Esophagus muscularis mucosa (tissue), 4 donors: ENCODE results near the gene VWA5B1. TPM values are rescaled to one million over a fixed set of nuclear protein-coding genes. Genes with fewer than 3 reads are reported as not detected.

Source experiments
- DNase-seq: peaks from one replicate; pipeline ENCODE4 v3.0.0-alpha.2; 2017; ENCODE audit errors: extremely low spot score
- H3K27ac ChIP-seq, 4 donors: fragments of 200-600 bp; sonication (generic); replicated peaks in 1 of 4; 1 replicate in 3 of 4; 2 replicates in 1 of 4; pipeline ENCODE4 v1.5.1; 2016 to 2019; ENCODE audit warnings: mild to moderate bottlenecking in 1 of 4
- H3K27me3 ChIP-seq, 4 donors: fragments of 200-600 bp; sonication (generic); one replicate each; pipeline versions ENCODE4 v1.5.1 to v1.6.0; 2016 to 2019
- H3K36me3 ChIP-seq, 4 donors: fragments of 200-600 bp; sonication (generic); one replicate each; pipeline ENCODE4 v1.5.1; 2016 to 2019
- H3K4me1 ChIP-seq, 4 donors: fragments of 200-600 bp; sonication (generic); one replicate each; pipeline ENCODE4 v1.5.1; 2016 to 2019
- H3K4me3 ChIP-seq, 4 donors: fragments of 200-600 bp; sonication (generic); 1 replicate in 2 of 4; 2 replicates in 2 of 4; pipeline ENCODE4 v1.5.1; 2016 to 2019; ENCODE audit warnings: mild to moderate bottlenecking in 4 of 4, moderate library complexity in 1 of 4
- H3K9me3 ChIP-seq, 4 donors: fragments of 200-600 bp; sonication (generic); 1 replicate in 3 of 4; 2 replicates in 1 of 4; pipeline ENCODE4 v1.5.1; 2016 to 2019
- EP300 ChIP-seq: sonication (generic); formaldehyde crosslinking; IDR thresholded peaks from one replicate; pipeline ENCODE4 v1.6.1; 2017; ENCODE audit warnings: antibody characterized with exemption
- POLR2A ChIP-seq: fragments of 450-650 bp; IDR thresholded peaks from one replicate; pipeline ENCODE4 v1.6.1; 2017; ENCODE audit warnings: antibody characterized with exemption, moderate library complexity, mild to moderate bottlenecking, low read depth
- POLR2AphosphoS5 ChIP-seq, 2 donors: sonication (generic); formaldehyde crosslinking; IDR thresholded peaks; one replicate each; pipeline ENCODE4 v1.6.1; 2017; ENCODE audit warnings: antibody characterized with exemption in 2 of 2
- WGBS: methylation state at CpG from one replicate; pipeline ENCODE4 v1.1.5; 2018; 5-methylcytosine and 5-hydroxymethylcytosine counted together
- intact Hi-C: fragments of 100-400 bp; cut with DNase I; formaldehyde crosslinking; loops from one replicate; pipeline ENCODE4 v1.15.1; 2023
- total RNA-seq, 4 donors: library from RNA; depleted of rRNA; stranded (reverse); fragments of >200 nt; gene quantifications; one replicate each; pipeline versions ENCODE4 v1.1.0 to v1.2.1, GENCODE V29; 2016
- TF ChIP-seq, protein P1 (sequence below), 3 experiments: fragments of 200-600 bp in 2 of 3; fragments of 450-650 bp in 1 of 3; sonication (generic) in 2 of 3; IDR thresholded peaks; one replicate each; pipeline ENCODE4 v1.5.1; 2017 to 2019; ENCODE audit warnings: antibody characterized with exemption in 3 of 3, mild to moderate bottlenecking in 2 of 3, moderate library complexity in 1 of 3

The VWA5B1 gene
- total RNA-seq, 4 donors from 2014 or later = under 0.01 TPM; not detected in 3

DNA sequence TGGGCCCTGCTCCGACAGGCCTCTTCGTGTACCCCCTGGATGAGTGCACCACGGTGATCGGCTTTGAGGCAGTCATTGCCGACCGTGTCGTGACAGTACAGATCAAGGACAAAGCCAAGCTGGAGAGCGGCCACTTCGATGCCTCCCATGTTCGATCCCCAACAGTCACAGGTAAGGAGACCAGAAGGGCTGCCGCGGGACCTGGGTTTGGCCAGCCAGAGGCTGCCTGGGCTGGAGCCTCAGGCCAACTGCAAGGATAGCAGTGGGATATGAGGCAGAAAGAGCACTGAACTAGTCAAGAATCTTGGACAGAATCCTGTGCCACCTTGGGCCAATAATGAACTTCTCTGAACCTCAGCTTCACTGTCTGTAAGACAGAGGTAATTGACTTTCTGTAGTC lies 22.1 kb downstream of the VWA5B1 start:
- Histone ChIP-seq H3K4me3 (no peak overlapping the region), H3K9me3 (no peaks in the 10 kb centered on the region), H3K36me3 (no peaks in the 10 kb centered on the region), H3K27ac (no peak overlapping the region), H3K27me3 (peaks cover 0 to 20% (median 0%) of the 10 kb centered on the region in 4 donors), H3K4me1 (no peaks in the 10 kb centered on the region)
- DNase-seq = no peak
- no peak for TF ChIP-seq EP300
- no peak for TF ChIP-seq POLR2A
- no peak for TF ChIP-seq POLR2AphosphoS5 (IDR thresholded peaks at IDR 0.05)
- TF ChIP-seq, protein P1, sequence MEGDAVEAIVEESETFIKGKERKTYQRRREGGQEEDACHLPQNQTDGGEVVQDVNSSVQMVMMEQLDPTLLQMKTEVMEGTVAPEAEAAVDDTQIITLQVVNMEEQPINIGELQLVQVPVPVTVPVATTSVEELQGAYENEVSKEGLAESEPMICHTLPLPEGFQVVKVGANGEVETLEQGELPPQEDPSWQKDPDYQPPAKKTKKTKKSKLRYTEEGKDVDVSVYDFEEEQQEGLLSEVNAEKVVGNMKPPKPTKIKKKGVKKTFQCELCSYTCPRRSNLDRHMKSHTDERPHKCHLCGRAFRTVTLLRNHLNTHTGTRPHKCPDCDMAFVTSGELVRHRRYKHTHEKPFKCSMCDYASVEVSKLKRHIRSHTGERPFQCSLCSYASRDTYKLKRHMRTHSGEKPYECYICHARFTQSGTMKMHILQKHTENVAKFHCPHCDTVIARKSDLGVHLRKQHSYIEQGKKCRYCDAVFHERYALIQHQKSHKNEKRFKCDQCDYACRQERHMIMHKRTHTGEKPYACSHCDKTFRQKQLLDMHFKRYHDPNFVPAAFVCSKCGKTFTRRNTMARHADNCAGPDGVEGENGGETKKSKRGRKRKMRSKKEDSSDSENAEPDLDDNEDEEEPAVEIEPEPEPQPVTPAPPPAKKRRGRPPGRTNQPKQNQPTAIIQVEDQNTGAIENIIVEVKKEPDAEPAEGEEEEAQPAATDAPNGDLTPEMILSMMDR (IDR thresholded peaks at IDR 0.05) = no peak
- intact Hi-C loops = no loop called here
- 96% methylated on average over 12 of the region's 12 CpGs for WGBS

DNA sequence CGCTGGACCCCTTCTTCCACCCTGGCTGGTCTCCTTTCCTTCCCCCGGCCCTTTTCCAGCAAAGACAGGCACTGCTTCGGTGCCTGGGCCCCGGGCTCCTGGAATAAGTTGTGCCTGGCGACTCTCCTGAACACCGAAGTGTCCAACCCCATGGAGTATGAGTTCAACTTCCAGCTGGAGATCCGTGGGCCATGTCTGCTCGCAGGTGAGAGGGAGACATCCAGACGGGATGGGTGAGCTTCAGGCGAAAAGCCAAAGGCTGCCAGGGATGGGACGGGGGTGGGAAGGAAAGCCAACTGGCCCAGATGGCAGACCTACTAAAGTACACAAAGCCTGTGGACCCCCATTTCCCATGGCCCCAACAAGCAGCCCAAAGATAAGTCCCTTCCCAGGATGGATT lies 26.8 kb downstream of the VWA5B1 start:
- Histone ChIP-seq H3K36me3 (no peaks in the 10 kb centered on the region), H3K4me3 (no peak overlapping the region)
- 84% methylated on average over 7 of the region's 11 CpGs for WGBS

GRCh38 chr1:20318521-20318920 lies 27.8 kb downstream of the VWA5B1 start:
- intact Hi-C loops = no loop called here
- Histone ChIP-seq H3K4me1 (peaks cover 0 to 13% (median 6%) of the 10 kb centered on the region in 4 donors), H3K36me3 (no peaks in the 10 kb centered on the region), H3K27ac (no peak overlapping the region), H3K27me3 (peaks cover 0 to 32% (median 0%) of the 10 kb centered on the region in 4 donors), H3K4me3 (no peak overlapping the region), H3K9me3 (no peaks in the 10 kb centered on the region)
- 93% methylated on average over 10 of the region's 14 CpGs for WGBS
- TF ChIP-seq, protein P1 (IDR thresholded peaks at IDR 0.05) = no peak
- no peak for TF ChIP-seq POLR2A
- no peak for TF ChIP-seq POLR2AphosphoS5 (IDR thresholded peaks at IDR 0.05)
- no peak for TF ChIP-seq EP300
- DNase-seq = no peak

More for the DNA sequence above, 26.8 kb downstream of the VWA5B1 start:
- H3K27ac ChIP-seq = no peak overlapping the region
- peaks cover 0 to 36% (median 0%) of the 10 kb centered on the region in 4 donors for H3K27me3 ChIP-seq
- no peak for DNase-seq
- TF ChIP-seq POLR2AphosphoS5 (IDR thresholded peaks at IDR 0.05) (no peak), EP300 (no peak), POLR2A (no peak)
- TF ChIP-seq, protein P1 (IDR thresholded peaks at IDR 0.05) = no peak
- H3K4me1 ChIP-seq = peaks cover 0 to 11% (median 5%) of the 10 kb centered on the region in 4 donors
- intact Hi-C loops = no loop called here
- no peaks in the 10 kb centered on the region for H3K9me3 ChIP-seq

- H3K4me3 ChIP-seq = no peak overlapping the region
- H3K27me3 ChIP-seq = peaks cover 0 to 32% (median 0%) of the 10 kb centered on the region in 4 donors
- H3K9me3 ChIP-seq = no peaks in the 10 kb centered on the region
- WGBS = 90% methylated on average over 3 of the region's 4 CpGs
- H3K4me1 ChIP-seq = peaks cover 0 to 13% (median 6%) of the 10 kb centered on the region in 4 donors
- H3K27ac ChIP-seq = no peak overlapping the region
- no peaks in the 10 kb centered on the region for H3K36me3 ChIP-seq
- no peak for DNase-seq
- no peak for TF ChIP-seq POLR2AphosphoS5 (IDR thresholded peaks at IDR 0.05)
- no peak for TF ChIP-seq EP300
- TF ChIP-seq, protein P1 (IDR thresholded peaks at IDR 0.05) = no peak
- TF ChIP-seq POLR2A = no peak
- intact Hi-C loops = no loop called here
Measured at GRCh38 chr1:20318971-20319370, 28.3 kb downstream of the VWA5B1 start.
